Suprapubic skin (tissue), 3 donors: Measurements from ENCODE around the gene DHCR7.

ENCODE experiments used
- EP300 ChIP-seq: sonication (generic); formaldehyde crosslinking; IDR thresholded peaks from one replicate; pipeline ENCODE4 v1.6.1; 2017; ENCODE audit warnings: antibody characterized with exemption
- TF ChIP-seq, protein P1 (sequence below), 2 donors: fragments of 200-600 bp in 1 of 2; fragments of 450-650 bp in 1 of 2; sonication (generic) in 1 of 2; IDR thresholded peaks; one replicate each; pipeline ENCODE4 v1.5.1; 2016 to 2019; ENCODE audit warnings: antibody characterized with exemption in 2 of 2, mild to moderate bottlenecking in 1 of 2, moderate library complexity in 1 of 2

GRCh38 chr11:71440021-71440755 lies 8.0 kb downstream of the DHCR7 start:
- TF ChIP-seq, protein P1, sequence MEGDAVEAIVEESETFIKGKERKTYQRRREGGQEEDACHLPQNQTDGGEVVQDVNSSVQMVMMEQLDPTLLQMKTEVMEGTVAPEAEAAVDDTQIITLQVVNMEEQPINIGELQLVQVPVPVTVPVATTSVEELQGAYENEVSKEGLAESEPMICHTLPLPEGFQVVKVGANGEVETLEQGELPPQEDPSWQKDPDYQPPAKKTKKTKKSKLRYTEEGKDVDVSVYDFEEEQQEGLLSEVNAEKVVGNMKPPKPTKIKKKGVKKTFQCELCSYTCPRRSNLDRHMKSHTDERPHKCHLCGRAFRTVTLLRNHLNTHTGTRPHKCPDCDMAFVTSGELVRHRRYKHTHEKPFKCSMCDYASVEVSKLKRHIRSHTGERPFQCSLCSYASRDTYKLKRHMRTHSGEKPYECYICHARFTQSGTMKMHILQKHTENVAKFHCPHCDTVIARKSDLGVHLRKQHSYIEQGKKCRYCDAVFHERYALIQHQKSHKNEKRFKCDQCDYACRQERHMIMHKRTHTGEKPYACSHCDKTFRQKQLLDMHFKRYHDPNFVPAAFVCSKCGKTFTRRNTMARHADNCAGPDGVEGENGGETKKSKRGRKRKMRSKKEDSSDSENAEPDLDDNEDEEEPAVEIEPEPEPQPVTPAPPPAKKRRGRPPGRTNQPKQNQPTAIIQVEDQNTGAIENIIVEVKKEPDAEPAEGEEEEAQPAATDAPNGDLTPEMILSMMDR (IDR thresholded peaks at IDR 0.05), result no peak
- TF ChIP-seq EP300, result no peak
